Measurements from ENCODE around the gene RXRA. TPM values are rescaled to one million over a fixed set of nuclear protein-coding genes. Genes with fewer than 3 reads are reported as not detected.

RXRA gene
- total RNA-seq, 1 experiment from 2014 or later, result 29.9 TPM

DNA sequence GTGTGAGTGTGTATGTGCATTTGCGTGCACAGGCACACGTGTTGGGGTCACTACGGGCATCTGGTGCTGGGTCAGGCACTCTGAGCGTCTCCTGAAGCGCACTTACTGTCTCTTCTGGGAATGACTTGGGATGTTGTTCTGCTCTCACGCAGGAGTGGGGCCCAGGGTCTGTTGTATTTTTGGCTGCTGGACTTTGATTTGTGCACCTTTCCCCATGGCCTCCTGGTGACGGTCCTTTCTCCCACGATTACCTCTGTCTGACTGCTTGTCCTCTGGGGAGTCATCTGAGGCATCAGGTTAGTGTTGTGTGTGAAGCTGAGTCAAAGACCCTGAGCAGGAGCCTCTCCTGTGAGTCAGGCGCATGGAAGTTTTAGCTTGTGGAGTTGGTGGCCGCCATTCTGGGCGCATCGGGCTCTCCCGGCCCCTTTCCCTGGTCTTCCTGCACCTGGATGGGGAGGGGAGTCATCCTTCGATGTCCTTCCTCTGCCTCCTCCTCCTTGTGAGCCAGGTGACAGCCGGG is 62.1 kb downstream of the RXRA start:
- H4K5ac ChIP-seq (ENCODE audit: insufficient read length, low read depth, low read length), result no peak overlapping the region
- no peak overlapping the region for H3K4ac ChIP-seq (ENCODE audit: low read depth, low read length)
- no peak overlapping the region for H2AK5ac ChIP-seq (ENCODE audit: insufficient read length, low read length)
- no peak overlapping the region for H3K56ac ChIP-seq (ENCODE audit: insufficient read length, low read depth, low read length)
- no peak overlapping the region for H2BK20ac ChIP-seq (ENCODE audit: low read depth, low read length, poor library complexity, severe bottlenecking)
- H3K9me3 ChIP-seq (ENCODE audit: control insufficient read depth, low read depth, low read length), result no peaks in the 10 kb centered on the region
- H2BK15ac ChIP-seq (ENCODE audit: low read depth, low read length), result no peak overlapping the region
- H4K20me1 ChIP-seq (ENCODE audit: control insufficient read depth, insufficient read depth, insufficient read length), result no peaks in the 10 kb centered on the region
- no peaks in the 10 kb centered on the region for H3K79me1 ChIP-seq (ENCODE audit: insufficient read depth, low read depth, low read length, poor library complexity, severe bottlenecking)
- H3K27me3 ChIP-seq (ENCODE audit: insufficient read depth, low read length), result no peaks in the 10 kb centered on the region
- H3K23me2 ChIP-seq (ENCODE audit: insufficient read length, low read depth, low read length, poor library complexity, severe bottlenecking), result no peaks in the 10 kb centered on the region
- no peak overlapping the region for H2AFZ ChIP-seq (ENCODE audit: low read length)
- no peak overlapping the region for H2BK5ac ChIP-seq (ENCODE audit: insufficient read length, low read length)
- no peak overlapping the region for H3T11ph ChIP-seq (ENCODE audit: low read length)
- no peak overlapping the region for H3K27ac ChIP-seq (ENCODE audit: insufficient read length, low read depth, low read length)
- no peaks in the 10 kb centered on the region for H3K27me3 Mint-ChIP-seq (ENCODE audit: low read depth)
- H3K36me3 Mint-ChIP-seq (ENCODE audit: insufficient read depth in 1 of 3, low read depth in 3 of 3), result no peaks in the 10 kb centered on the region; a peak in 1 of 7 replicates
- no CpG with 5 or more reads among the region's 15 CpGs for WGBS (ENCODE audit: extremely low coverage, insufficient read length, low lambda C conversion rate)
- no peaks in the 10 kb centered on the region for H3K4me1 ChIP-seq (ENCODE audit: insufficient read depth, low read length)
- H3K18ac ChIP-seq (ENCODE audit: insufficient read length, low read depth, low read length), result no peak overlapping the region
- H3K4me2 ChIP-seq (ENCODE audit: insufficient read depth, insufficient read length, low read length), result no peak overlapping the region
- H3K9me3 Mint-ChIP-seq, result no peaks in the 10 kb centered on the region
- H2BK120ac ChIP-seq (ENCODE audit: low read depth, low read length, poor library complexity, severe bottlenecking), result no peak overlapping the region
- H3K4me3 Mint-ChIP-seq, result no peak overlapping the region
- DNase-seq, result no peak
- no peak overlapping the region for H2BK12ac ChIP-seq (ENCODE audit: insufficient read length, low read depth, low read length)
- peaks cover 0 to 8% of the 10 kb centered on the region in 2 experiments; a peak in 1 of 4 replicates for H3K4me1 Mint-ChIP-seq
- no peak overlapping the region for H4K91ac ChIP-seq (ENCODE audit: insufficient read length, low read depth, low read length)
- H3K23ac ChIP-seq (ENCODE audit: insufficient read length, low read depth, low read length), result no peak overlapping the region
- H3K79me2 ChIP-seq (ENCODE audit: insufficient read depth, low read length), result peaks cover 2% of the 10 kb centered on the region; the same call in 1 of the 2 replicates
- no peak overlapping the region for H3K14ac ChIP-seq (ENCODE audit: insufficient read depth, low read length)
- no peak overlapping the region for H3K9ac ChIP-seq (ENCODE audit: extremely low read depth, insufficient read length, low read length)
- H4K8ac ChIP-seq (replicated peaks; ENCODE audit: insufficient read length, low read depth, low read length), result no peak overlapping the region
- no peak for TF ChIP-seq CTCF (conservative IDR thresholded peaks at IDR 0.05)
- peak overlapping the region; percentile 16 to 56 (median 48); a peak in 3 of 7 replicates for H3K27ac Mint-ChIP-seq
